Trophoblast cell (in vitro differentiated cells and primary cell): Measurements from ENCODE around the gene MAP1B.

Experiments
- DNase-seq, 2 donors: peaks; one replicate each; pipeline ENCODE4 v3.0.0-alpha.2; 2016
- H2AFZ ChIP-seq: 2 replicates; pipeline ENCODE4 v1.6.1; 2013; ENCODE audit warnings: low read length, moderate library complexity, mild to moderate bottlenecking; ENCODE audit not compliant: insufficient read depth, poor library complexity
- H2AK5ac ChIP-seq: 2 replicates; pipeline ENCODE4 v1.6.1; 2013; ENCODE audit warnings: mild to moderate bottlenecking, low read length
- H2BK120ac ChIP-seq: 2 replicates; pipeline ENCODE4 v1.6.1; 2013; ENCODE audit warnings: low read length, mild to moderate bottlenecking, moderate library complexity; ENCODE audit not compliant: insufficient read depth, poor library complexity
- H2BK12ac ChIP-seq: 2 replicates; pipeline ENCODE4 v1.6.1; 2013; ENCODE audit warnings: mild to moderate bottlenecking, low read length, moderate library complexity
- H2BK5ac ChIP-seq: 2 replicates; pipeline ENCODE4 v1.6.1; 2013; ENCODE audit warnings: low read length, low read depth, moderate library complexity, mild to moderate bottlenecking; ENCODE audit not compliant: poor library complexity
- H3K14ac ChIP-seq: 2 replicates; pipeline ENCODE4 v1.6.1; 2013; ENCODE audit warnings: mild to moderate bottlenecking, low read length
- H3K18ac ChIP-seq: 2 replicates; pipeline ENCODE4 v1.6.1; 2013; ENCODE audit warnings: mild to moderate bottlenecking, low read length
- H3K23ac ChIP-seq: 2 replicates; pipeline ENCODE4 v1.6.1; 2013; ENCODE audit warnings: low read length
- H3K27ac ChIP-seq: 2 replicates; pipeline ENCODE4 v1.5.1; 2013; ENCODE audit warnings: low read depth, mild to moderate bottlenecking, inconsistent platforms, low read length, moderate library complexity
- H3K27me3 ChIP-seq: 2 replicates; pipeline ENCODE4 v1.6.1; 2013; ENCODE audit warnings: inconsistent platforms, mild to moderate bottlenecking, low read length, moderate library complexity; ENCODE audit not compliant: insufficient read depth
- H3K36me3 ChIP-seq, 2 experiments: 1 replicate in 1 of 2; 2 replicates in 1 of 2; pipeline ENCODE4 v1.6.1; 2013; ENCODE audit warnings: low read length in 2 of 2, mild to moderate bottlenecking in 2 of 2, moderate library complexity in 1 of 2; ENCODE audit not compliant: insufficient read depth in 2 of 2, control insufficient read depth in 1 of 2
- H3K4ac ChIP-seq: 2 replicates; pipeline ENCODE4 v1.6.1; 2013; ENCODE audit warnings: low read depth, mild to moderate bottlenecking, low read length, moderate library complexity
- H3K4me1 ChIP-seq, 2 experiments: 1 replicate in 1 of 2; 2 replicates in 1 of 2; pipeline ENCODE4 v1.6.1; 2013; ENCODE audit warnings: low read length in 2 of 2, mild to moderate bottlenecking in 2 of 2, moderate library complexity in 1 of 2; ENCODE audit not compliant: insufficient read depth in 2 of 2, control insufficient read depth in 1 of 2
- H3K4me2 ChIP-seq: 2 replicates; pipeline ENCODE4 v1.6.1; 2013; ENCODE audit warnings: inconsistent platforms, mild to moderate bottlenecking, low read length, moderate library complexity
- H3K4me3 ChIP-seq: 2 replicates; pipeline ENCODE4 v1.5.1; 2013; ENCODE audit warnings: mild to moderate bottlenecking, low read depth, low read length, inconsistent platforms
- H3K79me1 ChIP-seq: one replicate; pipeline ENCODE4 v1.6.1; 2013; ENCODE audit warnings: low read length
- H3K79me2 ChIP-seq: 2 replicates; pipeline ENCODE4 v1.6.1; 2013; ENCODE audit warnings: low read length, mild to moderate bottlenecking; ENCODE audit not compliant: control insufficient read depth, insufficient read depth, poor library complexity
- H3K9ac ChIP-seq: 2 replicates; pipeline ENCODE4 v1.6.1; 2013; ENCODE audit warnings: mild to moderate bottlenecking, low read length
- H3K9me3 ChIP-seq: 2 replicates; pipeline ENCODE4 v1.6.1; 2013; ENCODE audit warnings: low read depth, mild to moderate bottlenecking, control low read depth, inconsistent platforms, low read length; ENCODE audit not compliant: insufficient read depth
- H4K12ac ChIP-seq: 2 replicates; pipeline ENCODE4 v1.6.1; 2013; ENCODE audit warnings: low read depth, mild to moderate bottlenecking, low read length, moderate library complexity
- H4K8ac ChIP-seq: 2 replicates; pipeline ENCODE4 v1.6.1; 2013; ENCODE audit warnings: low read depth, mild to moderate bottlenecking, low read length, moderate library complexity
- H4K91ac ChIP-seq: one replicate; pipeline ENCODE4 v1.6.1; 2013; ENCODE audit warnings: low read depth, mild to moderate bottlenecking, low read length, moderate library complexity
- WGBS: extraction: QIAGEN DNeasy Blood & Tissue Kit; methylation state at CpG from one replicate; pipeline ENCODE4 v1.1.7; 2013; ENCODE audit warnings: missing lambda C conversion rate; ENCODE audit not compliant: insufficient read length, insufficient coverage; ENCODE audit errors: extremely low coverage; 5-methylcytosine and 5-hydroxymethylcytosine counted together

Gene MAP1B

DNA sequence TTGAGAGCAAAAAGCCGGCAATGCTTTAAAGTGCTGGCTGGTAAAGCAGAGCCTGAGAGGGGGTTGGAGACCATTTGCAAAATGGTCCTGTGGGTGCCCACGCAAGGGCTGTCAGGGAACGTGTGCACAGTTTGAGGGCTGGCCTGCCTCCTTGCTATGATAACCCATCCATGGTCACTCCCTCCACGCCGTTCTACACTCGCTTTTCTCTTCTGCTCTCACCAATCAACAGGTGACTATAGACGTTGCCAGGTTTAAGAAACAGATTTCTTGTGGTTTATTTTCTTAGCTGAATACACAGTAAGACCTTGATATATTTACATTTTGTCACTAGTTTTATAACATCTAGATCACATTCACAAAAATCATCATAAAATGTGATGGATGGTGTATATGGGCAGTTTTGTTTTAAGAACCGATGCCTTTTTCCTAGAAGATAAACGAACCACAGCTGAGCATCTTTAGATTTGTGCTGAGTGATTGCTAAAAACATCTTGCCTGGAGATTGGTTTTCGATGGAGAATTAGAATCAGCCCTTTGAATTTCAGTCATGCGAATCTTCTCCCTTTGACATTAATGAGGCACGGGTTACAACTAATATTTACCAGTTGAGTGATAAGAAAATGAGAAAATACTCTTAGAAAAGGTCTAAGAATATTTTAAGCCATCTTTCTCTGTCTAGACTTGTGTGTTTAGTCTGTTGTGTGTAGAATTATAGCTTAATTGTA lies 13.9 kb downstream of the MAP1B start:
- no peaks in the 10 kb centered on the region for H3K27me3 ChIP-seq
- no peak overlapping the region for H3K18ac ChIP-seq
- no peak overlapping the region for H3K27ac ChIP-seq
- no peak overlapping the region for H3K14ac ChIP-seq
- DNase-seq, result no peak
- no peak overlapping the region for H2BK120ac ChIP-seq
- H2BK5ac ChIP-seq, result no peak overlapping the region
- H2AFZ ChIP-seq, result no peak overlapping the region
- no peak overlapping the region for H2AK5ac ChIP-seq
- no peak overlapping the region for H3K4me3 ChIP-seq
- no peak overlapping the region for H3K9ac ChIP-seq
- no peaks in the 10 kb centered on the region for H3K79me1 ChIP-seq
- H3K9me3 ChIP-seq, result no peaks in the 10 kb centered on the region
- no peaks in the 10 kb centered on the region for H3K79me2 ChIP-seq
- H3K36me3 ChIP-seq, result peaks cover 0 to 5% of the 10 kb centered on the region in 2 experiments
- H2BK12ac ChIP-seq, result no peak overlapping the region
- no CpG with 5 or more reads among the region's 12 CpGs for WGBS
- no peak overlapping the region for H3K4me2 ChIP-seq
- H3K4me1 ChIP-seq, result no peaks in the 10 kb centered on the region
- H4K8ac ChIP-seq, result no peak overlapping the region
- no peak overlapping the region for H4K91ac ChIP-seq
- no peak overlapping the region for H4K12ac ChIP-seq
- H3K23ac ChIP-seq, result no peak overlapping the region
- no peak overlapping the region for H3K4ac ChIP-seq

GRCh38 chr5:72121780-72122445 lies 14.6 kb downstream of the MAP1B start:
- no peak overlapping the region for H3K23ac ChIP-seq
- WGBS, result no CpG with 5 or more reads among the region's 12 CpGs
- H3K4me1 ChIP-seq, result no peaks in the 10 kb centered on the region
- no peaks in the 10 kb centered on the region for H3K79me2 ChIP-seq
- no peaks in the 10 kb centered on the region for H3K9me3 ChIP-seq
- H4K12ac ChIP-seq, result no peak overlapping the region
- peaks cover 0 to 3% of the 10 kb centered on the region in 2 experiments for H3K36me3 ChIP-seq
- DNase-seq, result no peak
- no peak overlapping the region for H3K4me3 ChIP-seq
- no peak overlapping the region for H2BK12ac ChIP-seq
- no peak overlapping the region for H3K4ac ChIP-seq
- H2AFZ ChIP-seq, result no peak overlapping the region
- no peak overlapping the region for H3K27ac ChIP-seq
- no peak overlapping the region for H3K4me2 ChIP-seq
- no peak overlapping the region for H2BK120ac ChIP-seq
- H2AK5ac ChIP-seq, result no peak overlapping the region
- no peak overlapping the region for H3K9ac ChIP-seq
- H4K8ac ChIP-seq, result no peak overlapping the region
- no peak overlapping the region for H4K91ac ChIP-seq
- H2BK5ac ChIP-seq, result no peak overlapping the region
- H3K14ac ChIP-seq, result no peak overlapping the region
- H3K18ac ChIP-seq, result no peak overlapping the region
- no peaks in the 10 kb centered on the region for H3K79me1 ChIP-seq
- no peaks in the 10 kb centered on the region for H3K27me3 ChIP-seq

DNA sequence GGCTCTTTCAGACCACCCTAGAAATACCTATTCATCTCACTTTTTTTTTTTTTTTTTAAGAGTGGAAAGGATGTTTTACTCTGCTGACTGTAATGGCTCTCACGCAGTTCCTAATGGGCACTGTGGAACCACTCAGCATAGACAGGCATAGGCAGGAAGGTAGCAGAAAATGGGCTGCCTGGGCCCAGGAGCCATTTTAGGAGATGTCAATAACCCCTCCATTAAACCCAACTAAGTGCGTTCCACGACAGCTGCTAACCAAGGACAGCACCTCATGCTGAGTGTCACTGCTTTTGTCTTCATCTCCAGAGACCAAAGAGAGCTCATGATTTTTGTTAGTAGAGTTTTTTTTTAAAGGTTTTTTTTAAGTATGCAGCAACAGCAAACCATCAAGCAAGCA lies 15.3 kb downstream of the MAP1B start:
- H3K4me1 ChIP-seq, result no peaks in the 10 kb centered on the region
- H4K12ac ChIP-seq, result no peak overlapping the region
- no peak overlapping the region for H3K4ac ChIP-seq
- H3K27me3 ChIP-seq, result no peaks in the 10 kb centered on the region
- no peak overlapping the region for H4K91ac ChIP-seq
- DNase-seq, result no peak
- H2AFZ ChIP-seq, result no peak overlapping the region
- H2BK120ac ChIP-seq, result no peak overlapping the region
- H3K79me2 ChIP-seq, result no peaks in the 10 kb centered on the region
- no peaks in the 10 kb centered on the region for H3K9me3 ChIP-seq
- H3K4me2 ChIP-seq, result no peak overlapping the region
- no CpG with 5 or more reads among the region's 3 CpGs for whole genome bisulfite sequencing
- no peak overlapping the region for H3K9ac ChIP-seq
- H2BK12ac ChIP-seq, result no peak overlapping the region
- no peak overlapping the region for H3K4me3 ChIP-seq
- H3K27ac ChIP-seq, result no peak overlapping the region
- no peaks in the 10 kb centered on the region for H3K79me1 ChIP-seq
- peaks cover 0 to 3% of the 10 kb centered on the region in 2 experiments for H3K36me3 ChIP-seq
- H4K8ac ChIP-seq, result no peak overlapping the region
- H2BK5ac ChIP-seq, result no peak overlapping the region
- no peak overlapping the region for H3K14ac ChIP-seq
- H3K18ac ChIP-seq, result no peak overlapping the region
- no peak overlapping the region for H2AK5ac ChIP-seq
- no peak overlapping the region for H3K23ac ChIP-seq

DNA sequence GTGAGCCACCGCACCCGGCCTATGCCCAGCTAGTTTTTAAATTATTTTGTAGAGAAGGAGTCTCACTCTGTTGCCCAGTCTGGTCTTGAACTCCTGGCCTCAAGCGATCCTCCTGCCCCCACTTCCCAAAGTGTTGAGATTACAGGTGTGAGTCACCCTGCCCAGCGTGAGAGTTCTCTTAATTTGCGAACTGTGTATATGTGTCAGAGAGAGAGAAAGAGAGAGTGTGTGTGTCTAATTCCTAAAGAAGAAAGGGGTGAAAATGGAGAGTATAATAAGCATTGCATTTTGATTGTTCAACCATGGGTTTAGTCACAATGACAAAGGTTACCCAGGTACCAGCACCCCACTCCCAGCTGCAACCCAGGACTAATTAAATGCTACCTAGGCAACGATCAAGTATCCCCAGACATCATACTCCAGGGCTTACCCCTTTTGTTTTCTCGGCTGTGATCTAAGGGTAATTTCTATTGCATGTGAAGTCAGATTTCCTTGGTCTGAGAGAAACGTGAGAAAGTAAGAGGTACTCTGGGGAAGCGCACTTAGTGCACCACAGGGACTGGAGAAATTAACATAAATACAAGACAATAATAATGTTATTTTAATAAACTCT lies 16.6 kb downstream of the MAP1B start:
- Histone ChIP-seq H3K27ac (no peak overlapping the region), H2BK12ac (no peak overlapping the region), H3K23ac (no peak overlapping the region), H2BK120ac (no peak overlapping the region), H3K36me3 (peaks cover 0 to 3% of the 10 kb centered on the region in 2 experiments), H2AK5ac (no peak overlapping the region), H3K79me2 (no peaks in the 10 kb centered on the region), H3K27me3 (no peaks in the 10 kb centered on the region), H4K8ac (no peak overlapping the region), H3K4me1 (no peaks in the 10 kb centered on the region), H4K12ac (no peak overlapping the region), H2BK5ac (no peak overlapping the region), H3K9ac (no peak overlapping the region), H4K91ac (no peak overlapping the region), H3K79me1 (no peaks in the 10 kb centered on the region), H3K4me2 (no peak overlapping the region), H3K14ac (no peak overlapping the region), H2AFZ (no peak overlapping the region), H3K4ac (no peak overlapping the region), H3K9me3 (no peaks in the 10 kb centered on the region), H3K4me3 (no peak overlapping the region), H3K18ac (no peak overlapping the region)
- WGBS, result no CpG with 5 or more reads among the region's 9 CpGs
- DNase-seq, result no peak
